Activated CD8-positive, alpha-beta memory T cell treated with anti-CD3 and anti-CD28 coated beads for 24 hours (primary cell): ENCODE results near the gene MMP15.
"Not testable (repeated sequence)": the region's sequence is repeated elsewhere in the genome, so short reads cannot be mapped to it uniquely, and the experiment has no call there.

Experiments used
- DNase-seq: peaks from one replicate; pipeline ENCODE4 v3.0.0-alpha.2; 2020

The MMP15 gene

GRCh38 chr16:58025351-58026138 is at the start of gene MMP15:
MMP15 (plus strand) TSS chr16:58025754; CDS start chr16:58026351, 597 bp downstream.
- peak; percentile 88 for DNase-seq

GRCh38 chr16:57976331-57976796 is 49.2 kb upstream of the MMP15 start:
- no peak for DNase-seq

- DNase-seq: no peak
These were observed 48.0 kb upstream of the MMP15 start for GRCh38 chr16:57977418-57978069.

GRCh38 chr16:57978070-57978465 is 47.5 kb upstream of the MMP15 start:
- DNase-seq: not testable (repeated sequence)

- no peak for DNase-seq
These were observed 46.5 kb upstream of the MMP15 start for GRCh38 chr16:57979006-57979585.

GRCh38 chr16:57981636-57982035 is 43.9 kb upstream of the MMP15 start:
- DNase-seq: no peak

GRCh38 chr16:57982385-57982784 is 43.2 kb upstream of the MMP15 start:
- DNase-seq: no peak

- peak; percentile 94 for DNase-seq
These were observed 40.9 kb upstream of the MMP15 start for GRCh38 chr16:57984443-57985203.

- DNase-seq: no peak
These were observed 40.1 kb upstream of the MMP15 start for GRCh38 chr16:57985204-57986181.

GRCh38 chr16:57986196-57986595 is 39.4 kb upstream of the MMP15 start:
- no peak for DNase-seq

GRCh38 chr16:57987441-57988177 is 37.9 kb upstream of the MMP15 start:
- no peak for DNase-seq

- no peak for DNase-seq
These were observed 36.6 kb upstream of the MMP15 start for GRCh38 chr16:57988929-57989328.

- no peak for DNase-seq
These were observed 33.9 kb upstream of the MMP15 start for GRCh38 chr16:57991551-57992059.

- DNase-seq: no peak
These were observed 33.5 kb upstream of the MMP15 start for GRCh38 chr16:57992084-57992483.

GRCh38 chr16:57993438-57993837 is 32.1 kb upstream of the MMP15 start:
- no peak for DNase-seq

- no peak for DNase-seq
These were observed 31.7 kb upstream of the MMP15 start for GRCh38 chr16:57993897-57994296.

- DNase-seq: no peak
These were observed 31.2 kb upstream of the MMP15 start for GRCh38 chr16:57994361-57994760.

GRCh38 chr16:57994778-57995177 is 30.8 kb upstream of the MMP15 start:
- DNase-seq: no peak

- no peak for DNase-seq
These were observed 29.7 kb upstream of the MMP15 start for GRCh38 chr16:57995721-57996405.
